D721Med (cell line): ENCODE data around the gene SPPL2B.

Experiments used
- DNase-seq: peaks from one replicate; pipeline ENCODE4 v3.0.0; 2011; ENCODE audit warnings: low spot score; ENCODE audit not compliant: insufficient read length
- FAIRE-seq: peaks from 2 replicates; lab custom pipeline; 2011; peaks lifted over from hg19 to GRCh38; lab: Jason Lieb, UNC
- TF ChIP-seq, protein P1 (sequence below): IDR thresholded peaks from 2 replicates; pipeline ENCODE4 v1.5.1; 2012; ENCODE audit warnings: mild to moderate bottlenecking, control low read depth; ENCODE audit not compliant: insufficient read depth; ENCODE audit errors: missing control alignments

Gene SPPL2B

DNA sequence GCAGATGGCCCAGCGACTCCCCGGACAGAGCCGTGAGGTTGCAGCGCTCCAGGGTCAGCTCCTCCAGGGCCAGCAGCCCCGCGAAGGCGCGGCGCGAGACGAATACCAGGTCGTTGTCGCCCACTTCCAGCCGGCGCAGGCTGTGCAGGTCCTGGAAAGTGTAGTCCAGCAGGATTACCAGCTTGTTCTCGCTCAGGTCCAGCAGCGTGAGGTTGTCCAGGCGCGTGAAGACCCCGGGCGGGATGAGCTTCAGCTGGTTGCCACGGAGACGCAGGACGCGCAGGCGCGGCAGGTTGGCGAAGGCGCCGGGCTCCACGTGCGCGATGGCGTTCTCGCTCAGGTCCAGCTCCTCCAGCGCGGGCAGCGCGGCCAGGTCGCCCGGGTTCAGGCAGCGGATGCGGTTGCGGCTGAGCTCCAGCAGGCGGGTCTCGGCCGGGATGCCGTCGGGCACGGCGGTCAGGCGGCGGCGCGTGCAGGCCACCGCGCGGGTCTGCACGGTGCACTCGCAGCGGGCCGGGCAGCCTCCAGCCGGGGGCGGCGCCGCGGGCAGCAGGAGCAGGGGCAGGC, 37.2 kb upstream of the SPPL2B start:
- TF ChIP-seq, protein P1, sequence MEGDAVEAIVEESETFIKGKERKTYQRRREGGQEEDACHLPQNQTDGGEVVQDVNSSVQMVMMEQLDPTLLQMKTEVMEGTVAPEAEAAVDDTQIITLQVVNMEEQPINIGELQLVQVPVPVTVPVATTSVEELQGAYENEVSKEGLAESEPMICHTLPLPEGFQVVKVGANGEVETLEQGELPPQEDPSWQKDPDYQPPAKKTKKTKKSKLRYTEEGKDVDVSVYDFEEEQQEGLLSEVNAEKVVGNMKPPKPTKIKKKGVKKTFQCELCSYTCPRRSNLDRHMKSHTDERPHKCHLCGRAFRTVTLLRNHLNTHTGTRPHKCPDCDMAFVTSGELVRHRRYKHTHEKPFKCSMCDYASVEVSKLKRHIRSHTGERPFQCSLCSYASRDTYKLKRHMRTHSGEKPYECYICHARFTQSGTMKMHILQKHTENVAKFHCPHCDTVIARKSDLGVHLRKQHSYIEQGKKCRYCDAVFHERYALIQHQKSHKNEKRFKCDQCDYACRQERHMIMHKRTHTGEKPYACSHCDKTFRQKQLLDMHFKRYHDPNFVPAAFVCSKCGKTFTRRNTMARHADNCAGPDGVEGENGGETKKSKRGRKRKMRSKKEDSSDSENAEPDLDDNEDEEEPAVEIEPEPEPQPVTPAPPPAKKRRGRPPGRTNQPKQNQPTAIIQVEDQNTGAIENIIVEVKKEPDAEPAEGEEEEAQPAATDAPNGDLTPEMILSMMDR, result no peak
- FAIRE-seq (no peak), DNase-seq (no peak)

DNA sequence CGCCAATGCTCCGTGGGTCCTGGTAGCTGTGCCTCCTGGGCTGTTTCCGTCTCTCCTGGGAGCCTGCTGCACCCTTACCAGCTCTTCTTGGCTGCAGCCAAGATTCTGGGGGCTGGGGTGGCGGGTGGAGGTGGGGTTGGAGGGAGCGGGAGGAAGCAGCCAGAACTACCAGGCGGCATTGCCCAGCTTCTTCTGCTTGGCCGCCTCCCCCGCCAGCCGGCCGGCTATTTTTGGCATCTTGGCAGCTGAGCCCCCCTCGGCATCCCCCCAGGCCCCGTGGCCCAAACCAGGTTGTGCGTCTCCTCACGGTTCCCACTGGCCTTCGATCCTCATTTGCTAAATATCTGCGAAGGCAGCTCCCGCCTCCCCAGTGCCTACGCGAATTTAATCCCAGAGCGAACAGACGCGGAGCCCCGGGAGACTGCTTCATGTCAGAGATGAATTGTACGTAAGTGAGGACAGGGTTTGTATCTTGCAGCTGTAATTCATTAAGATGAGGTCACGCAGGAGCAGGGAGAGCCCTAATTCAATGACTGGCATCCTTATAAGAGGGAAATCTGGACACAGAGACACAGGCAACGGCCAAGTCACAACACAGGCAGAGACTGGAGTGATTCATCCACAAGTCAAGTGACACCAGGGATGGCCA, 33.7 kb upstream of the SPPL2B start:
- DNase-seq (peak; percentile 82), FAIRE-seq (no peak)
- TF ChIP-seq, protein P1, result no peak

DNA sequence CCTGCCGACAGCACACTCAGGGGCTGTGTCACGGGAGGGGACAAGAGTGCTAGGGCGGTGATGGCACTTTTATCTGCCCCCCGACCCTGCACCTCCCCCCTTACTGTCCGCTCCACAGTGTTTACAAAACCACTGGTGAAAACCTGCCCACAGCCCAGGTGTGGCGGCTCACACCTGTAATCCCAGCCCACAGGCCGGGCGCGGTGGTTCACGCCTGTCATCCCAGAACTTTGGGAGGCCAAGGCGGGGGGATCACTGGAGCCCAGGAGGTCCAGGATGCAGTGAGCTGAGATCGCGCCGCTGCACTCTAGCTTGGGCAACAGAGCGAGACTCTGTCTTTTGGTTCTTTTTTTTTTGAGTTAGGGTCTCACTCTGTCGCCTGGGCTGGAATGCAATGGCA, 32.3 kb upstream of the SPPL2B start:
- FAIRE-seq, result no peak
- DNase-seq, result no peak
- TF ChIP-seq, protein P1, result no peak

DNA sequence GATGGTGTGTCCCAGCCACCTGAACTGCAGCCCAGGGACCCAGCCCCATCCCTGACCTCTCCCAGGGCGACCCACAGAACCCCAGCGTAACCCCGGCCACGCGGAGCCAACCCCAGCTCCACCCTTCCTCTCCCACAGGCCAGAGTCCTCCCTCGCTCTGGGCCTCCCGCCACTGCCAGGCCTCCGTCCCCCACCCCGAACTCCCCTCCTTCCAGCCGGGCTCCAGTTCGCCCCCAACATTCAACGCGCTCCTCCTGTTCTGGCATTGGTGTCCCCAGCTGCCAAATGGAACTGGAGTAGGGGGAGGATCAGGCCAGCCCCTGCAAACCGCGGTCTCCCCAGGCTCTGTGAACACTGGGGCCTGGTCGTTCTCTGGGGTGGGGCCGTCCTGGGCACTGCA, 28.0 kb upstream of the SPPL2B start:
- FAIRE-seq (no peak), DNase-seq (no peak)
- TF ChIP-seq, protein P1, result no peak

DNA sequence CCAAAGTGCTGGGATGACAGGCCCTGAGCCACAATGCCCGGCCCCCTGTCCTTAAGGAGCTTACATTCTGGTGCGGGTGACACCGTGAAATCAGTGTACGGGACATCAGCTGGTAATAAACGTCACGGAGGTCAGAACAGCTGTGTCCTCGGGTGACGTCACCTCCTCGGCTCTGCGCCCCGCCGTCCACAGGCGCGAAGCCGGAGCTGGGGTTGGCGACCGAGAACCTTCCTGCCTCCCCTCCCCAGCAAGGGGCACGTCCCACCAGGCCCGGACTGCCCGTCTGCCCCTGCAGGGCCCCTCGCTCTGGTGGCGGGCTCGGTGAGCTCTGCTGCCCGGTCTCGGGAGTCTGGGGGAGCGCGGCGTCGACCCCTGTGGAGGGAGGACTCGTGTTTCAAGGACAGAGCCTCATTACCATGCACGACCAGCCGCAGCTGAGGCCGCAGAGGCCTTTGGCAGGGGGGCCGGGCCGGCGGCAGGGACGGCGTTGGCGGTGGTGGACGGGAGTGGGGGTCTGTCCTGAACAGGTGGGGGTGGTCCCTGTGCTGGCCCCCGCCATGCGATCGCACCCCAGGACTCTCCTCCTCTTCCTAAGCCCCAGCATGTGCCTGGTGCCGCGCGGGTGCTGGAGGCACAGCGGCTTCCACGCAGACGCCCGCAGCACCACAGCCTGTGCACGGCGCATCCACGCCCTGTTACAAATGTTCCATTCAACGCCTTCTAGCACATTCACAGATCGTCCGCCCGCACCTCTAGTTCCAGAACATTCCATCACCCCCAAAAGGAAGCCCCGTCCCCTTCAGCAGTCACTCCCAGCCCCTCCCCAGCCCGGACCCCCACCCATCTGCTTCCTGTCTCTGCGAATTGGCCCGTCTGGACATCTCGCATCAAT, 25.9 kb upstream of the SPPL2B start:
- no peak for DNase-seq
- FAIRE-seq, result no peak
- TF ChIP-seq, protein P1, result no peak

DNA sequence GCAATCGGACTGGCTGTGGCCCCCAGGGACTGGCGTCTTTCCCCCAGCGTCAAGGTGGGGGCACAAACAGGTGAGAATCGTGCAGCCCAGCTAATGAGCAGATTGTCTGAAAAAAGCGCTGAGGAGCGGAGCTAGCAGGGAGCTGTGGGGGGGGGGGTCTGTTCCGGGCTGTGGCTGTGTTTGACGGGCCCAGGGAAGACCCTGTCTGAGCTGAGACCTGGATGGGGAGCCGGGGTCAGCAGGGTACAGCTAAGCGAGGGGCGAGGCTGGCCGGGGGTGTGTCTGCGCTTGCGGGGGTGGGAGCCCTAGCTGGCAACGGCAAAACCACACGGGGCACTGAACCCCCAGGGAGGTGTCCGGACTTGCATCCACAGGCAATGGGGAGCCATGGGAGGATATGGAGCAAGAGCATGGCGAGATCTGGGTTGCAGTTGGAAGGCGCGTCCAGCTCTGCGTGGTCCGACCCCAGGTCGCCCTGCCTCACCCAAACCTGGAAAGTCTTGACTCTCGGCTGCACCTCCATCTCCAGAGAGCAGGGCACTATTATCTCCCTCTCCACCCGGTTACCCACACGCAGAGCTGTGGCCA, 25.2 kb upstream of the SPPL2B start:
- no peak for FAIRE-seq
- TF ChIP-seq, protein P1, result no peak
- DNase-seq, result no peak
